AG04449 (cell line): ENCODE data around the gene GRIA4.
A peak's percentile ranks its signal among the peaks of the same experiment; 100 is the strongest.

Experiments
- CTCF ChIA-PET: fragments of 350-600 bp; formaldehyde crosslinking; extraction: SDS; loops from one replicate; lab custom pipeline; 2021; ENCODE audit warnings: antibody characterized with exemption; lab: Yijun Ruan, JAX
- POLR2A ChIA-PET: fragments of 400-600, 350-600 bp; formaldehyde crosslinking; extraction: SDS; loops from one replicate; lab custom pipeline; 2020; ENCODE audit warnings: antibody characterized with exemption, inconsistent platforms; lab: Yijun Ruan, JAX
- DNase-seq: peaks from one replicate; pipeline ENCODE4 v3.0.0-alpha.2; 2010; ENCODE audit warnings: low read depth, low spot score
- H3K4me3 ChIP-seq: 2 replicates; pipeline ENCODE4 v1.5.1; 2011; ENCODE audit warnings: low read depth, mild to moderate bottlenecking, control low read depth, low read length
- CTCF ChIP-seq: IDR thresholded peaks from one replicate; pipeline ENCODE4 v1.5.1; 2011; ENCODE audit warnings: mild to moderate bottlenecking, moderate library complexity, low read length, control low read depth, inconsistent platforms; ENCODE audit not compliant: insufficient read depth; ENCODE audit errors: missing control alignments

The GRIA4 gene

GRCh38 chr11:106012744-106013143 is 402.9 kb downstream of the GRIA4 start:
- TF ChIP-seq CTCF = no peak
- H3K4me3 ChIP-seq = no peak overlapping the region
- CTCF ChIA-PET = no interaction called here
- DNase-seq = peak; percentile 34
- POLR2A ChIA-PET = no interaction called here

- CTCF ChIA-PET = no interaction called here
- no peak for DNase-seq
- no peak for TF ChIP-seq CTCF
- POLR2A ChIA-PET = no interaction called here
- H3K4me3 ChIP-seq = no peak overlapping the region
Measured at GRCh38 chr11:106014035-106014434, 404.2 kb downstream of the GRIA4 start.

- POLR2A ChIA-PET = no interaction called here
- DNase-seq = no peak
- TF ChIP-seq CTCF = no peak
- no peak overlapping the region for H3K4me3 ChIP-seq
- CTCF ChIA-PET = no interaction called here
Measured at GRCh38 chr11:106014620-106015019, 404.7 kb downstream of the GRIA4 start.

GRCh38 chr11:106015066-106015465 is 405.2 kb downstream of the GRIA4 start:
- no peak overlapping the region for H3K4me3 ChIP-seq
- no peak for DNase-seq
- no peak for TF ChIP-seq CTCF
- CTCF ChIA-PET = no interaction called here
- POLR2A ChIA-PET = no interaction called here

- ChIA-PET POLR2A (no interaction called here), CTCF (no interaction called here)
- DNase-seq = no peak
- TF ChIP-seq CTCF = no peak
- no peak overlapping the region for H3K4me3 ChIP-seq
Measured at GRCh38 chr11:106017093-106017492, 407.2 kb downstream of the GRIA4 start.

GRCh38 chr11:106021181-106021966 is 411.5 kb downstream of the GRIA4 start:
- no peak for TF ChIP-seq CTCF
- no peak for DNase-seq
- ChIA-PET CTCF (interaction anchor here (1.3 kb wide), 1 partner anchor 56 kb away, joined by 3 read pairs; the partner anchor contains the start of genes AASDHPPT and KBTBD3), POLR2A (no interaction called here)
- peak overlapping the region; percentile 92 for H3K4me3 ChIP-seq
